HuH-7 (cell line): Measurements from ENCODE around the gene HTRA3.

Source experiments
- DNase-seq: peaks from one replicate; pipeline ENCODE4 v3.0.0; 2011; ENCODE audit warnings: low spot score

HTRA3 gene

GRCh38 chr4:8266508-8266907 is 3.0 kb upstream of the HTRA3 start:
- no peak for DNase-seq

- DNase-seq, result peak; percentile 91
Measured at GRCh38 chr4:8267077-8267476, 2.5 kb upstream of the HTRA3 start.

- DNase-seq, result no peak
Measured at GRCh38 chr4:8268211-8268610, 1.3 kb upstream of the HTRA3 start.

GRCh38 chr4:8268901-8269534 is 536 bp upstream of the HTRA3 start:
- no peak for DNase-seq

- DNase-seq, result no peak
Measured at GRCh38 chr4:8270418-8270771, 841 bp downstream of the HTRA3 start.

GRCh38 chr4:8270912-8271815 is 1.6 kb downstream of the HTRA3 start:
- DNase-seq, result no peak

- DNase-seq, result no peak
Measured at GRCh38 chr4:8271821-8272220, 2.3 kb downstream of the HTRA3 start.

- no peak for DNase-seq
Measured at GRCh38 chr4:8272472-8273428, 3.2 kb downstream of the HTRA3 start.

- DNase-seq, result no peak
Measured at GRCh38 chr4:8273450-8273849, 3.9 kb downstream of the HTRA3 start.

GRCh38 chr4:8274066-8274652 is 4.6 kb downstream of the HTRA3 start:
- DNase-seq, result no peak

GRCh38 chr4:8274765-8275547 is 5.4 kb downstream of the HTRA3 start:
- no peak for DNase-seq

- no peak for DNase-seq
Measured at GRCh38 chr4:8275548-8275910, 6.0 kb downstream of the HTRA3 start.

GRCh38 chr4:8276358-8277240 is 7.0 kb downstream of the HTRA3 start:
- DNase-seq, result no peak

- no peak for DNase-seq
Measured at GRCh38 chr4:8277356-8278008, 7.9 kb downstream of the HTRA3 start.

GRCh38 chr4:8278009-8278395 is 8.4 kb downstream of the HTRA3 start:
- DNase-seq, result no peak

- no peak for DNase-seq
Measured at GRCh38 chr4:8278421-8279287, 9.1 kb downstream of the HTRA3 start.

- no peak for DNase-seq
Measured at GRCh38 chr4:8279321-8280157, 10.0 kb downstream of the HTRA3 start.
